H7 (cell line): ENCODE data around the gene SORCS1. TPM values are rescaled to one million over a fixed set of nuclear protein-coding genes. Genes with fewer than 3 reads are reported as not detected.

Experiments
- DNase-seq: peaks from one replicate; pipeline ENCODE4 v3.0.0; 2012
- H3K27me3 ChIP-seq: 2 replicates; pipeline ENCODE4 v1.6.0; 2011; ENCODE audit warnings: mild to moderate bottlenecking, low read length; ENCODE audit not compliant: control insufficient read depth, insufficient read depth
- H3K36me3 ChIP-seq: replicated peaks from 2 replicates; pipeline ENCODE4 v1.5.1; 2011; ENCODE audit warnings: low read length; ENCODE audit not compliant: control insufficient read depth, insufficient read depth
- H3K4me3 ChIP-seq: 2 replicates; pipeline ENCODE4 v1.5.1; 2011; ENCODE audit warnings: low read depth, mild to moderate bottlenecking, control low read depth, low read length, moderate library complexity; ENCODE audit not compliant: insufficient read depth
- total RNA-seq: library from RNA; depleted of rRNA; stranded (reverse); fragments of >200 nt; shearing (Covaris generic); gene quantifications from 2 replicates; pipeline ENCODE4 v1.2.3, GENCODE V29; 2014

Gene SORCS1
- total RNA-seq, 1 experiment from 2014 or later = 1.3 TPM

- no peaks in the 10 kb centered on the region for H3K36me3 ChIP-seq
- H3K27me3 ChIP-seq = no peaks in the 10 kb centered on the region
- DNase-seq = no peak
- H3K4me3 ChIP-seq = no peak overlapping the region
These were observed 400.1 kb downstream of the SORCS1 start for GRCh38 chr10:106764360-106764759.

- no peaks in the 10 kb centered on the region for H3K27me3 ChIP-seq
- no peak for DNase-seq
- H3K36me3 ChIP-seq = no peaks in the 10 kb centered on the region
- no peak overlapping the region for H3K4me3 ChIP-seq
These were observed 402.6 kb downstream of the SORCS1 start for GRCh38 chr10:106761906-106762305.

- no peaks in the 10 kb centered on the region for H3K27me3 ChIP-seq
- no peaks in the 10 kb centered on the region for H3K36me3 ChIP-seq
- no peak for DNase-seq
- H3K4me3 ChIP-seq = no peak overlapping the region
These were observed 407.0 kb downstream of the SORCS1 start for GRCh38 chr10:106757521-106757920.

GRCh38 chr10:106751091-106751490, 413.4 kb downstream of the SORCS1 start:
- H3K4me3 ChIP-seq = no peak overlapping the region
- DNase-seq = no peak
- H3K27me3 ChIP-seq = no peaks in the 10 kb centered on the region
- H3K36me3 ChIP-seq = no peaks in the 10 kb centered on the region

GRCh38 chr10:106746868-106747267, 417.6 kb downstream of the SORCS1 start:
- no peaks in the 10 kb centered on the region for H3K36me3 ChIP-seq
- no peaks in the 10 kb centered on the region for H3K27me3 ChIP-seq
- DNase-seq = no peak
- H3K4me3 ChIP-seq = no peak overlapping the region

- no peak for DNase-seq
- Histone ChIP-seq H3K4me3 (no peak overlapping the region), H3K36me3 (no peaks in the 10 kb centered on the region), H3K27me3 (no peaks in the 10 kb centered on the region)
These were observed 423.4 kb downstream of the SORCS1 start for GRCh38 chr10:106741006-106741530.

GRCh38 chr10:106740071-106740470, 424.4 kb downstream of the SORCS1 start:
- no peak for DNase-seq
- Histone ChIP-seq H3K36me3 (no peaks in the 10 kb centered on the region), H3K27me3 (no peaks in the 10 kb centered on the region), H3K4me3 (no peak overlapping the region)

- no peak overlapping the region for H3K4me3 ChIP-seq
- DNase-seq = no peak
- no peaks in the 10 kb centered on the region for H3K36me3 ChIP-seq
- no peaks in the 10 kb centered on the region for H3K27me3 ChIP-seq
These were observed 430.3 kb downstream of the SORCS1 start for GRCh38 chr10:106734220-106734619.

GRCh38 chr10:106728232-106728631, 436.3 kb downstream of the SORCS1 start:
- no peak for DNase-seq
- Histone ChIP-seq H3K36me3 (no peaks in the 10 kb centered on the region), H3K27me3 (no peaks in the 10 kb centered on the region), H3K4me3 (no peak overlapping the region)

- DNase-seq = no peak
- Histone ChIP-seq H3K27me3 (no peaks in the 10 kb centered on the region), H3K36me3 (no peaks in the 10 kb centered on the region), H3K4me3 (no peak overlapping the region)
These were observed 437.3 kb downstream of the SORCS1 start for GRCh38 chr10:106727170-106727569.

GRCh38 chr10:106722524-106722923, 442.0 kb downstream of the SORCS1 start:
- no peak overlapping the region for H3K4me3 ChIP-seq
- no peaks in the 10 kb centered on the region; the same call in 1 of the 2 replicates for H3K36me3 ChIP-seq
- H3K27me3 ChIP-seq = no peaks in the 10 kb centered on the region
- peak; percentile 26 for DNase-seq

GRCh38 chr10:106720683-106721082, 443.8 kb downstream of the SORCS1 start:
- H3K4me3 ChIP-seq = no peak overlapping the region
- H3K36me3 ChIP-seq = no peaks in the 10 kb centered on the region; the same call in 1 of the 2 replicates
- H3K27me3 ChIP-seq = no peaks in the 10 kb centered on the region
- DNase-seq = no peak

- DNase-seq = no peak
- no peaks in the 10 kb centered on the region for H3K27me3 ChIP-seq
- no peak overlapping the region for H3K4me3 ChIP-seq
- H3K36me3 ChIP-seq = no peaks in the 10 kb centered on the region; the same call in 1 of the 2 replicates
These were observed 448.1 kb downstream of the SORCS1 start for GRCh38 chr10:106716381-106716780.

GRCh38 chr10:106714734-106715555, 449.6 kb downstream of the SORCS1 start:
- no peak overlapping the region for H3K4me3 ChIP-seq
- DNase-seq = no peak
- no peaks in the 10 kb centered on the region; the same call in 1 of the 2 replicates for H3K36me3 ChIP-seq
- no peaks in the 10 kb centered on the region for H3K27me3 ChIP-seq

- DNase-seq = no peak
- no peak overlapping the region for H3K4me3 ChIP-seq
- no peaks in the 10 kb centered on the region for H3K27me3 ChIP-seq
- no peaks in the 10 kb centered on the region; the same call in 1 of the 2 replicates for H3K36me3 ChIP-seq
These were observed 450.7 kb downstream of the SORCS1 start for GRCh38 chr10:106713846-106714245.
